PFSK-1 (cell line): ENCODE data around the gene C11orf52.

Source experiments
- FOXP2 ChIP-seq: optimal IDR thresholded peaks from 2 replicates; pipeline ENCODE3; 2011; ENCODE audit warnings: borderline replicate concordance, control low read depth, inconsistent platforms; ENCODE audit not compliant: insufficient read depth; ENCODE audit errors: extremely low read length, extremely low read depth
- POLR2AphosphoS5 ChIP-seq: IDR thresholded peaks from 2 replicates; pipeline ENCODE4 v1.6.1; 2012; ENCODE audit warnings: low read depth, mild to moderate bottlenecking, control low read depth, low read length, moderate library complexity
- REST ChIP-seq, 2 experiments: IDR thresholded peaks; 2 replicates each; pipeline versions ENCODE4 v1.6.1 to v1.8.0; 2011 to 2012; ENCODE audit warnings: low read depth in 2 of 2, low read length in 2 of 2, control low read depth in 1 of 2, inconsistent platforms in 1 of 2, mild to moderate bottlenecking in 1 of 2, moderate library complexity in 1 of 2; ENCODE audit not compliant: insufficient read depth in 1 of 2
- SIN3A ChIP-seq: IDR thresholded peaks from 2 replicates; pipeline ENCODE4 v1.6.1; 2012; ENCODE audit warnings: mild to moderate bottlenecking, low read length, moderate library complexity, borderline replicate concordance; ENCODE audit not compliant: insufficient read depth
- TAF1 ChIP-seq: IDR thresholded peaks from 2 replicates; pipeline ENCODE4 v1.6.1; 2012; ENCODE audit warnings: low read length, control low read depth, borderline replicate concordance; ENCODE audit not compliant: insufficient read depth

- TF ChIP-seq REST (IDR thresholded peaks at IDR 0.05; ENCODE audit: insufficient read depth in 1 of 2, low read depth in 2 of 2, low read length in 2 of 2) (no peak), POLR2AphosphoS5 (no peak), TAF1 (no peak), FOXP2 (no peak), SIN3A (no peak)
These were observed 7.2 kb downstream of the C11orf52 start for GRCh38 chr11:111925953-111926352.
